Large intestine (tissue), 3 donors: ENCODE results near the gene PYGM. TPM values are rescaled to one million over a fixed set of nuclear protein-coding genes. Genes with fewer than 3 reads are reported as not detected.
"Not testable (repeated sequence)": the region's sequence is repeated elsewhere in the genome, so short reads cannot be mapped to it uniquely, and the experiment has no call there.

ENCODE experiments used
- DNase-seq, 2 donors: peaks; one replicate each; pipeline versions ENCODE4 v3.0.0 to v3.0.0-alpha.2; 2013
- H3K27ac ChIP-seq: one replicate; pipeline ENCODE4 v1.5.1; 2013; ENCODE audit warnings: low read length
- H3K27me3 ChIP-seq: 2 replicates; pipeline ENCODE4 v1.6.1; 2013; ENCODE audit warnings: low read length; ENCODE audit not compliant: control insufficient read depth, insufficient read depth
- H3K36me3 ChIP-seq: 2 replicates; pipeline ENCODE4 v1.6.1; 2013; ENCODE audit warnings: low read length; ENCODE audit not compliant: control insufficient read depth, insufficient read depth
- H3K4me1 ChIP-seq: one replicate; pipeline ENCODE4 v1.6.1; 2013; ENCODE audit warnings: low read length; ENCODE audit not compliant: control insufficient read depth, insufficient read depth
- H3K4me3 ChIP-seq: one replicate; pipeline ENCODE4 v1.5.1; 2013; ENCODE audit warnings: low read length
- H3K9me3 ChIP-seq: one replicate; pipeline ENCODE4 v1.6.1; 2013; ENCODE audit warnings: mild to moderate bottlenecking, low read depth, low read length, moderate library complexity; ENCODE audit not compliant: control insufficient read depth
- WGBS: methylation state at CpG from one replicate; pipeline ENCODE4 v1.1.5; 2013; ENCODE audit warnings: low lambda C conversion rate; ENCODE audit not compliant: insufficient coverage; 5-methylcytosine and 5-hydroxymethylcytosine counted together
- polyA plus RNA-seq: library from polyadenylated mRNA; unstranded; fragments of 120-200 nt; gene quantifications from one replicate; pipeline ENCODE4 v1.2.1, GENCODE V29; 2013

PYGM gene
- polyA plus RNA-seq, 1 donor, result 2.4 TPM

- Histone ChIP-seq H3K4me3 (no peak overlapping the region), H3K27ac (no peak overlapping the region), H3K9me3 (peaks cover 4% of the 10 kb centered on the region), H3K4me1 (peaks cover 2% of the 10 kb centered on the region), H3K36me3 (no peaks in the 10 kb centered on the region), H3K27me3 (peaks cover 87% of the 10 kb centered on the region)
- no peak for DNase-seq
- WGBS, result no CpG with 5 or more reads among the region's 39 CpGs
These were observed 45.9 kb downstream of the PYGM start for GRCh38 chr11:64713781-64714363.

GRCh38 chr11:64713016-64713707 is 46.6 kb downstream of the PYGM start:
- WGBS, result no CpG with 5 or more reads among the region's 111 CpGs

GRCh38 chr11:64712430-64713015 is 47.3 kb downstream of the PYGM start:
- Histone ChIP-seq H3K27ac (no peak overlapping the region), H3K36me3 (no peaks in the 10 kb centered on the region), H3K9me3 (peaks cover 4% of the 10 kb centered on the region), H3K4me1 (peaks cover 2% of the 10 kb centered on the region), H3K27me3 (peaks cover 85% of the 10 kb centered on the region), H3K4me3 (no peak overlapping the region)
- DNase-seq, result no peak
- WGBS, result no CpG with 5 or more reads among the region's 45 CpGs

More at GRCh38 chr11:64713016-64713707, 46.6 kb downstream of the PYGM start:
- peak; percentile 41 to 75 for DNase-seq
- peaks cover 4% of the 10 kb centered on the region for H3K9me3 ChIP-seq
- no peaks in the 10 kb centered on the region for H3K36me3 ChIP-seq
- no peak overlapping the region for H3K27ac ChIP-seq
- no peak overlapping the region for H3K4me3 ChIP-seq
- H3K4me1 ChIP-seq, result peaks cover 2% of the 10 kb centered on the region
- peaks cover 87% of the 10 kb centered on the region for H3K27me3 ChIP-seq

GRCh38 chr11:64711956-64712362 is 47.8 kb downstream of the PYGM start:
- Histone ChIP-seq H3K27ac (no peak overlapping the region), H3K36me3 (no peaks in the 10 kb centered on the region), H3K9me3 (peaks cover 4% of the 10 kb centered on the region), H3K27me3 (peaks cover 80% of the 10 kb centered on the region), H3K4me1 (peaks cover 2% of the 10 kb centered on the region), H3K4me3 (no peak overlapping the region)
- no CpG with 5 or more reads among the region's 19 CpGs for WGBS
- DNase-seq, result no peak

- Histone ChIP-seq H3K9me3 (peaks cover 4% of the 10 kb centered on the region), H3K27me3 (peaks cover 74% of the 10 kb centered on the region), H3K4me1 (peaks cover 2% of the 10 kb centered on the region), H3K36me3 (no peaks in the 10 kb centered on the region), H3K27ac (no peak overlapping the region), H3K4me3 (no peak overlapping the region)
- 60% methylated on average over 1 of the region's 46 CpGs for WGBS
- no peak for DNase-seq
These were observed 48.4 kb downstream of the PYGM start for GRCh38 chr11:64711138-64711955.

- no peak for DNase-seq
- Histone ChIP-seq H3K9me3 (peaks cover 4% of the 10 kb centered on the region), H3K27ac (no peak overlapping the region), H3K27me3 (peaks cover 69% of the 10 kb centered on the region), H3K4me1 (peaks cover 2% of the 10 kb centered on the region), H3K4me3 (no peak overlapping the region), H3K36me3 (no peaks in the 10 kb centered on the region)
- WGBS, result no CpG with 5 or more reads among the region's 13 CpGs
These were observed 49.2 kb downstream of the PYGM start for GRCh38 chr11:64710418-64711137.

GRCh38 chr11:64705501-64705900 is 54.3 kb downstream of the PYGM start:
- Histone ChIP-seq H3K27me3 (peaks cover 56% of the 10 kb centered on the region), H3K27ac (no peak overlapping the region), H3K4me1 (no peaks in the 10 kb centered on the region), H3K9me3 (no peaks in the 10 kb centered on the region), H3K4me3 (no peak overlapping the region), H3K36me3 (no peaks in the 10 kb centered on the region)
- 8% methylated on average over 2 of the region's 2 CpGs for WGBS
- no peak for DNase-seq

GRCh38 chr11:64703048-64703447 is 56.7 kb downstream of the PYGM start:
- Histone ChIP-seq H3K4me1 (no peaks in the 10 kb centered on the region), H3K27me3 (peaks cover 41% of the 10 kb centered on the region), H3K4me3 (no peak overlapping the region), H3K27ac (no peak overlapping the region), H3K36me3 (no peaks in the 10 kb centered on the region), H3K9me3 (no peaks in the 10 kb centered on the region)
- DNase-seq, result no peak
- 100% methylated on average over 1 of the region's 2 CpGs for WGBS

GRCh38 chr11:64701956-64702355 is 57.8 kb downstream of the PYGM start:
- H3K27ac ChIP-seq, H3K4me1 ChIP-seq, H3K9me3 ChIP-seq, H3K36me3 ChIP-seq, DNase-seq, H3K4me3 ChIP-seq: not testable (repeated sequence)
- WGBS, result no CpG with 5 or more reads among the region's 29 CpGs
- peaks cover 38% of the 10 kb centered on the region for H3K27me3 ChIP-seq

GRCh38 chr11:64698427-64698826 is 61.3 kb downstream of the PYGM start:
- Histone ChIP-seq H3K27ac (no peak overlapping the region), H3K4me1 (no peaks in the 10 kb centered on the region), H3K27me3 (peaks cover 51% of the 10 kb centered on the region), H3K9me3 (no peaks in the 10 kb centered on the region), H3K4me3 (no peak overlapping the region), H3K36me3 (no peaks in the 10 kb centered on the region)
- WGBS, result no CpG with 5 or more reads among the region's 1 CpG
- DNase-seq, result no peak
